A172 (cell line): ENCODE measurements around the gene ARID1B. TPM values are rescaled to one million over a fixed set of nuclear protein-coding genes. Genes with fewer than 3 reads are reported as not detected.
A peak's percentile ranks its signal among the peaks of the same experiment; 100 is the strongest.

Experiments used
- DNase-seq: peaks from one replicate; pipeline ENCODE4 v3.0.0-alpha.2; 2015; ENCODE audit warnings: low spot score
- total RNA-seq: library from RNA; depleted of rRNA; stranded (reverse); fragments of >200 nt; shearing (Covaris generic); gene quantifications from 2 replicates; pipeline ENCODE4 v1.2.3, GENCODE V29; 2014

The ARID1B gene
- total RNA-seq, 1 experiment from 2014 or later: 14.4 TPM

DNA sequence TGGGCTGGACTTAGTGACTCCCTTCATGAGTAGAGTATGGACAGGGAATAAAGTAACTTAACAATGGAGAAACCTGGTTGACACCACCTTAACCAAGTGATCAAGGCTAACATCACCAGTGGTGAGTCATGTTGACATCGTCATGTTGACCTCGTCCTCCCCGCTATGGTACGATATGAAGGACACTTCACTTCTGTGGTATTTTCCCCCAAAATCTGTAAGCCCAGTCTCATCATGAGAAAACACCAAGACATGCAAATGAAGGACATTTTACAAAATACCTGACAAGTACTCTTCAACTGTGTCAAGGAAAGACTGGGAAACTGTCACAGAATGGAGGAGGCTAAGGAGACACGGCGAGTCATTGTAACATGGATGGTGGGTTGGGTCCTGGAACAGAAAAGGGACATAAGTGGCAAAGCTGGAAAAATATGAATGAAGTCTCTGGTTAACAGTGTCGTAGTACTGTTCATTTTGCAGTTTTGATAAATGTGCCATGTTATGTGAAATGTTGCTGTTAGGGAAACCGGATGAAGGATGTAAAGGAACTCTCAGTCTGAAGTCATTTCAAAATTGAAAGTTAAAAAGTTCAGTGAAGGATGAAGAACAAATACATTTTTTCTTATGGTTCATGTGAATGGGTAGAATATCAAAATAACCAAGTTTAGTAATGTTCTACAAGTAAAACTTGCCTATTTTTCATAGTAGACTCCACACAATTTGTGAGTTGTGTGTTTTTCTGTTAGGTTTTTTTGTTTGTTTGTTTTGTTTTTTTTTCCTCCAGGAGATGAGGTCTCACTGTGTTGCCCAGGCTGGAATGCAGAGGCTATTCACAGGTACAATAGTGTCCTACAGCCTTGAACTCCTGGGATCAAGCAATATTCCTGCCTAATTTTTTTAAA is 298.6 kb downstream of the ARID1B start:
- DNase-seq: peak; percentile 12

DNA sequence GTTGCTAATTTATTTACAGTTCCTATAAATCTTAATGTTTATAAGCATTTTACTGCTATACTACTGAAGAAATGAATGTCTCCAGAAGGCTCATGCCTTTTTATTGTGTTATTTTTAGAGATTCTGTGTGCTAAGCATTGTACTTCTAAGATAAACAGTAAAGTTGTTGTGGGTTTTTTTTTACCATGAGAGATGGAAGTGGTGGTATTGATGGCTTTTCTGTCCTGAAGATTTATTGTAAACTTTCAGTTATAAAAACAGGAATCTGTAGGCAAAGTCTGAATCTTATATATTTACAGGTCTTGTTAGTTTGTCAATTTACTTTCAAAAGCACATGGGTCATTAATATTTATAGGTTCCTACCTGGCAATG is 299.3 kb downstream of the ARID1B start:
- DNase-seq: no peak

DNA sequence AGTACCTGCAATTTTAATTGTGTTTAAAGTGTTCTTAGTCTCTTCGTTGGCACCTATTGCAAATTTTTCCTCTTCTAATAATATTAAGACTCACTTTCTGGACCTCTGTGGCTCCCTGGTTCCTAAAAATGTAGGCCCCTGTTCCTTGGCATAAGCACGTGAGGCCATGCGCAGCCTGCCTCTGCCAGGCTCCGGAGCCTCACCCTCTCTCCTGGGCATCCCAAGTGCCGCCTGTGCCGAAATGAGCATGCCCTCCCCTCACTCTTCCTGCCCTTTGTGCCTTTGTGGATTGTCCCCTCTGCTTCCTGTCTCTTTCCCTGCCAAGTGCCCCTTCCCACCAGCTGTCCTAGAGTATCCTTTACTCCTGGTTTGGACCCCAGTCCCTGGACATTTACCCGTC is 300.1 kb downstream of the ARID1B start:
- DNase-seq: no peak

DNA sequence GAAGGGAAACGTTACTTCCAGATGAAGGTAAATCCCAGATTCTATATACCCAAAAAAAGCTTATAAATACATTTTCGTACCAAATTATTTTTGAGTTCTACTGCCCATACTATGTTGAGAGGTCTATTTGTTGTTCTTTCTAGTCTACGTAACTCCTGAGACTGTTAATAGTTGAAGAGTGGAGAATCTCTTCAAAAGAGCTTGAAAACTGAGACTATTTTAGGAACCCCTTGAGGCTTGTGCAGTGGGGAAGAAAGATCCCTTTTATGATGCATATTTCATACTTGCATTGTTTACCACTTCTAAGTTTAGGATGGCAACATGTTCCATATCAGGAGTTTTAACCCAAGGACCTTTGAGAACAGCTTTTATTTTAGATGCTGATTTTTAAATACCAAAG is 301.1 kb downstream of the ARID1B start:
- DNase-seq: no peak

DNA sequence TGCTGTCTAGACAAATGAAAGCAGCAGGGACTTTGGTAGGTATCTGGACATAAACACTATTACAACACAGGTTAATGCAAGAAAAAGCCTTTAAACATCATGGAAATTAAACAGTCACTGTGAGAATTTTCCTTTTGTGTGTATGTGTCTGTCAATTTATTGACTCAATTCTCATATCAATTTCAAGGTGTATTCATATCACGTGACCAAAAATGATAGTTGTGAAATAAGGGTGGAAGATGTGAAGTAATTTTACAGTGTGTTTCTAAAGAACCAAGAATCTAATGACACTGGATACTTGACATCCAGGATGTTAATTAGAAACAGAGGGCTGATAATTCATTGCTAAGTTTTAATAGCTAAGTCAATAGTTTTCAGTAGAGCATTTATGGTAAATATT is 302.1 kb downstream of the ARID1B start:
- no peak for DNase-seq

DNA sequence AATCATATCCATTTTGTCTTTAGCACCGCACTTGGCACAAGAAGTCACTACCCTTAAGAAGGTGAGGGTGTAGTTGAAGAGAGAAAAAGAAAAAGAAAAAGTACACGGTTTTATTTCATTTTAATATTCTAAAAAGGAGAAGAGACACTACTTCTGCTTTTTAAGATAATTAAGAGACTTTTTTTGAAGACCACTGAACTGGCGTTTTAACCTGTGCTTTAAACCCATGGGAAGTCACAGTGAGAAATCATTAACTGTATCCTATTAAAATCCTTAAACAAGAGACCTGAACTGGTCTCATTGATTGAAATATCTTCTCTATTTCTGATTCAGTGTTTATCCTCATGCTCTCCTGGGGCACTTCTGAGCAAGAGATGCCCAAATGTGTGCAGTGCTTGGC is 302.6 kb downstream of the ARID1B start:
- DNase-seq: no peak

DNA sequence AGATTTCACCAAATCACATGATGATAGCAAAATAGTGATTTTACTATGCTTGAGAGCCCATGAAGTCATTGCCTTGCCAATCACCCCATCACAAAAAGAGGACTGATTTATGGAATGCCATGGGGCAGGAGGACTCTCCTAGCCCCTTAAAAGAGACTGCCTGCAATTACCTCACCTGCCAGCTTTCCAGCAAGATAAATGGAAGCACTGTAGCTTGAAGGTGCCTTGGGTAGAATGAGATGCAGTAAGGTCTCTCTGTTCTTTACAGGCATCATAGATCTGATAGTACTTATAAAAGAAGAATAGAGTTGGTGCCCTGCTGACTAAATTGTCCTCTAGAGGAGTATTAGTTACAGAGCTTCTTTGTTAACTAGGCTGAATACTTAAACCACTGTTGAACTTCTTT is 303.8 kb downstream of the ARID1B start:
- no peak for DNase-seq

DNA sequence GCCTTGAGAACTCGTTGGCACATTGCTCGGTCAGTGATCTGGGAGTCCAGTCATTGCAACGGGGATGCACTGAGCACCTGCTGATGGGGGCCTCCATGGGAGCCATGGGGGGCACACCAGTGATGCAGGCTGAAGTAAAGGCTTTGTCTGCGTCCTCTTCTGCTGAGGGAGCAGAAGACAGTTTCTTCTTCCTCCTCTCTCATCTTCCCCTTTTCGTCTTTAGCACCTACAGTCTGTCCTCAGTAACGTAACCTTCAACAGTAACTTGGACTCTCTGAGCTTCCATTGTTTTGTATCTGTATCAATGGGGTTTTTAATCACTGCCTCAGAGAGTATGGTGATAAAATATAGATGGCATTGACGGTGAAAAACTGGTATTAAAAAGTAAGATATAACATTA is 306.2 kb downstream of the ARID1B start:
- DNase-seq: no peak

DNA sequence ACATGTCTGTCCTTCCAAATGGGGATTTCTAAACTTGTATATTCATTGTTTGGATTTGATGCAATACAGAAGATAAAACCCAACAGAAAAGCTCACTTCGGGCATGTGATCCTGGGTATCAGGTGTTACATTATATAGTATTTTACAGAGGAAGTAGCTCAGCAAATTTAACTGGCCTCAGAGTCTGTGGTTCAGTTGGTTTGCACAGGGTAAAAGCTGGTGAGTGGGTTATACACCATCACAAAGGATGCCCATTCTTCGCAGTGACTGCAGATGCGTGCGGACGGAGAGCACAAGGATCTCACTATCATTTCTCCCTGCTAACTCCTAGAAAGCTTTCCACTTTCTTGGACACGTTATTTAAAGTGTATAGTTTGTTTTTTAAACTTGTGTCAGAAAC is 309.5 kb downstream of the ARID1B start:
- no peak for DNase-seq

DNA sequence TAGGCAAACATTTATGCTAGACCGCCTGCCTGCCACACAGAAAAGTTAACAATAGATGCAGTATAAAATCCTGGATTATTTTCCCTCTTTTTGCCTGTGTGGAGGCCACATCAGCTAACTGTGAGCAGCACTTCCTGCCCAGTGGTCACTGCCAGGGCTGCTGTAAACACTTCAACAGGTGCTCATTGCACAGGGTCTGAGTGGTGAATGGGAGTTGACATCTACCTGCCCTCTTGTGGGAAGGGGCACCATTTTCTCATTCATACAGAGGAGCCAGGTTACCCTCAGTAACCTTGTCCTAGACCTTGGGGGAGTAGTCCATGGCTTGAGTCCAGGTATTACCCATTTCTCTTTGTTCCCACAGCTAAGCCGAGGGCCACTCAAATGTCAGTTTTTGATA is 310.8 kb downstream of the ARID1B start:
- no peak for DNase-seq

DNA sequence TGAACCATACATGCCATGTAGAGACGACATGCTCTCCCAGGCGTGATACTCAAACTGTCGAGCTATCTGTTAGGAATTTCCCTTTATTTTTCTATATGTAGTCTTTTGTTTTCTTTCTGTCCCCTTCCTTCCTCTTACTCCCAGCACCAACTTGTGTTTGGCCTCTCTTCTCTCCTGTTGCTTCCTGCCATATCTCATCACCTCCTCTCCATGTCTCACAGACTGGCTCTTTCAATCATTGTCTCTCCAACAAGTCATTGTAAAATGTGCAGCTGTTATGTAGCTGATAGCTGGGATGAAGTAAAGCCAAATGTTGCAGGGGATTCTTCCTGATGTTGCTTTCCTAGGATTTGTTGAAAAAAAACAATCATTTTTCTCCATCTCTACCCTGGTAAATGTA is 311.7 kb downstream of the ARID1B start:
- DNase-seq: no peak

DNA sequence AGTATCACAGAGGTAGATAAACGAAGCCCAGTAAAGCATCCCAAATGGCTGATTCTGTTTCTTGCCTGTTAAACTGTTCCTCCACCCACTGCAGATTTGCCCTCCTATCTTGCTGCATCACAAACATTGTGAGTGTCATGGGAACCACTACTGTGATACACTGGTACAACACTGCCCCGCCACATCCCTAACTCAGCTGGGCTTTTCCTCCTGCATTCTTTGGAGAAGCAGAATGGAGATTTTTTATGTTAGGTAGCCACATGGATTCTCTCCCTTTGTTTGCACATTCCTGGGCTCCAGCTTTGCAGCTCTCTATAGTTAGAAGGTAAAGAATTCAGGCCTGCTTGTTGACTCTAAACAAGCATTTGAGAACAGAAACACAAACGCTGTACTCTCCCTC is 312.1 kb downstream of the ARID1B start:
- DNase-seq: no peak

DNA sequence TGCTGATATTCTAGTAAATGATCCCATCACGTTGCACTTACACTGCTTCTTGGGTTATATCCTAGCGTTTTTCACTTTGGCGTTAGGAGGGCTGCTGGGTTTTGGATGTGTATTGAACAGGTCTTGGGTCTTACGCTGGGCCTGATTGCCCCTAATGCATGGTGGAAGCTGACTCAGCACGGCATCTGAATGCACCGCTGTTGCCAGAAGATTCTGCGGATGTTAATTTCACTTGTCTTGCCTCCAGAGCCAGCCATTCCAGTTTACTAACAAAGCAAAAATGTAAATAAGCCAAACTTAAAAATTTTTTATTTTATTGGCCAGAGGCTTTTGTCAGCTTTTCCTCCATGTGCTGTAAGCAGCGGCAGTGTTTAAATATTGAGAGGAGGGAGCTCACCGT is 312.7 kb downstream of the ARID1B start:
- no peak for DNase-seq

DNA sequence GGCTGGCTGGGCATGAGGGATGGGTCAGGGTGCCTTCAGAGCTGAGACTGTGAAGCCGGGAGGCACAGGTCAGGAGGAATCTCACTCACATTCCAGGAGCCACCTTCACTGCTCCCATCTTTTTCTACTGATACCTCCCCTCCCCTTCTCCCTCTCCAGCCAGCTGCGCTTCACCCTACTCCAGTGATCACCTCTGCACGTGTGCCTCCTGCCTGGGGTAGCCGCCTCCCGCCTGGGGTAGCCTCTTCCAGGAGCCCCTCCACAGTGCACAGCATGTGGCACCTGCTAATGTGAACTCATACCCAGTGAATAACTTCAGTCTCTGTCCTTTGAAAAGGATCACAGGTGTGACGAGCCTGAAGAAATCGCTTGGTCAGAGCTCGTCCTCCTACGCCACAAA is 313.6 kb downstream of the ARID1B start:
- no peak for DNase-seq

DNA sequence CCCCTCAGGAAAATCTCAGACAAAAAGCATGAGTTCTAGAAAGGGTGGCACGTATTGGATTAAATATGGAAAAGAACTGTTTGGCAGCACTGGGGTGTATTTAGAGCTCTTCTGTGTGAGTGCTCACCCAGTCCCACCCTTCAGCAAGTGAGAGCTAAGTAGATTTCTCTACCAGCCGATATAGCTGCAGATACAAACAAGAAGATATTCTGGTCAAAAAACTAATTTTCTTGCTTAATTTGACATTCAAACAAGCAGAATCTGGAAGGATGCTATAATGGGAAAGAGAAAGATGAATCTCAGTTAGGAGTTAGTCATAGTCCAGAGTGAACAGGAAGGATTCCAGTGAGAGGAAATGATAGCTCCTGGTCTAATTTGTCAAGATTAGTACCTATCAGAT is 314.1 kb downstream of the ARID1B start:
- no peak for DNase-seq

DNA sequence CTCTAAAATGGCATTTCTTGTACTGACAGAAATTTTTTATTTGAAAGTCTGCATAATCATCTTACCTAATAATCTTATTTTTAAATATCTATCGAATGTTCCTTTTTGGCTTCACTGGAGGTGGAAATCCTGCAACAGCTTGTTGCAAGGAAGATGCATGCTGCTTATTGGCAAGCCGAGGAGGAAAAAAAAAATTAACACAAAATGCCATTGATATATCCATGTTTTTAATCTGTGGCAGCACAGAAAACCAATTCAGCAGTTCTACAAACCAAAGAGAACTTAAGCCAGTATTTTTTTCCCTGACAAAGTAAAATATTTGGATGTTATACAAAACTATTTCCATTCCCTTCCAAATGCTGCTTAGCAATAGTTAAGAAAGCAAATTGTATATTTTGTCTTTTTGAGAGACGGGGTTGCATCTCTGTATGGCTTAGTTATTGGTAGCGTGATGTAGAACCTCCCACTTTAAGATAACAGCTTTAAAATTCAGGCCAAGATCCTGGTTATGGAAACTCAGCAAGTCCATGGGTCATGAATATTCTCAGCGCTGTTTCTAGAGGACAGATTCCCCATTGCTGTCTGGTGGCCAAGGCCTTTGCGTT is 314.8 kb downstream of the ARID1B start:
- no peak for DNase-seq

DNA sequence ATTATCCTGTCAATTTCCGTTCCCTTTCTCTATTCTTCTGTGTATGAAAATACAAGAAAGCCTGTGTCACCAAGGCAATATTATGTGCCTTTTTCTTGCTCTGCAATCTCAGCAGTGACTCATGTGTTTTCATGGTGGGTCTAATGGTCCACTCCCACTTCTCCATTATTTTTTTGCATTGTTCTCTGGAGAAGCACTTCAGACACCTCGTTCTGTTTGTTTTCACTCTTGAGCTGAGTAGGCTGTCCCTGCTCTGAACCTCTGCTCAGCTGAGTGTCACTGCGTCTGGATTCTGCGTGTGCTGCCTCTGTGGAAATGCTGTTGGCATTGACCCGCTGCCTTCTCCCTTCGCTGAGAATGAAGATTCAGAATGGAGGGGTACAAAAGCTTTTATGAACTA is 315.6 kb downstream of the ARID1B start:
- no peak for DNase-seq

DNA sequence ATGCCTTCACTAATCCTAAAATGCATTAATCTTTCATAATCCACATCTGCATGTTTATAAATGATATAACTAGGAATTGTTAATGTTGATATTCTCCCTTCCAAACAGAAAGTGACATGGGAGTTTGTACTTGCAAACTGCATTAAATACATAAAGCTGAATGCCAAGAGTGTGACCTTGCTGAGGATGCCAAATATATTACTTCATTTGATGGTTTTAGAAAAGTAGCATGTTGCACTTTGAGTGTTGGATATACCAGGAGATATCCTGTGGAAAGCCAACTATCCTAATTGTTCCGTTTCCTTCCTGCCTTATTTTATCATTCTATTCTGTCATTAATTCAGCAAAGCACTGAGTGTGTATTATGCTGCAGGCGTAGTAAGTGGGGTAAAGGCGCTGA is 316.4 kb downstream of the ARID1B start:
- no peak for DNase-seq

DNA sequence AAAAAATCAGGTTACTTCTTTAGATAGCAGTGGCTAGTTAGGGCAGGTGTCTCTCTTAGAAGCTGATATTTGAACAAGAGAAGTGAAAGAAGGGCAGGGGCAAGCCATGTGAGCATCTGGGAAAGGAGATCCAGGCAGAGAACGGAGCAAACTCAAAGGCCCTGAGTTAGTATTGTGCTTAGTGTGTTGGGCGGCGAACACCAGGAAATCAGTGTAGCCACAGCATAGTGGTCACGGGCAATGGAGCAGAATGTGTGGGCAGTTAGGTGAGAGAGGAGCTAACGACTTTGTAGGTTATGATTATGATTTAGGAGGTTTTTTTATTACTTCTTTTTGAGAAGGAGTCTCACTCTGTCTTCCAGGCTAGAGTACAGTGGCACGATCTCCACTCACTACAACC is 316.9 kb downstream of the ARID1B start:
- no peak for DNase-seq

DNA sequence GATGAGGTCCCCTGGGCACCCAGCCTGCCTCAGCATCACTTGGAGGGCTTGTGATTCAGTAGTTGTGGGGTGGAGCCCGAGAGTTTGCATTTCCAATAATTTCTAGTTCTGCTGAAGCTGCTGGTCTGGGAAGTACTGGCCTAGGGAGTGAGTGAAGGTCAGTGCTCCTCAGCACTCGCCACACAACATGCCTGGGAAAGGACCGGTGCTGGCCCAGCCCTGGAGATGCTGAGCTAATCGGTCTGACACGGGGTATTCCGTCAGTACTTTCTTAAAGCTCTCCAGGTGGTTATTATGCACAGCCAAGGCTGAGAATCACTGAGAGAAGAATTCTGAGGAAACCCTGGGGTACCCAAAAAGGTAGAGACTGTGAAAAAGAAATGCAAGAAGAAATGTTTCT is 317.9 kb downstream of the ARID1B start:
- no peak for DNase-seq

DNA sequence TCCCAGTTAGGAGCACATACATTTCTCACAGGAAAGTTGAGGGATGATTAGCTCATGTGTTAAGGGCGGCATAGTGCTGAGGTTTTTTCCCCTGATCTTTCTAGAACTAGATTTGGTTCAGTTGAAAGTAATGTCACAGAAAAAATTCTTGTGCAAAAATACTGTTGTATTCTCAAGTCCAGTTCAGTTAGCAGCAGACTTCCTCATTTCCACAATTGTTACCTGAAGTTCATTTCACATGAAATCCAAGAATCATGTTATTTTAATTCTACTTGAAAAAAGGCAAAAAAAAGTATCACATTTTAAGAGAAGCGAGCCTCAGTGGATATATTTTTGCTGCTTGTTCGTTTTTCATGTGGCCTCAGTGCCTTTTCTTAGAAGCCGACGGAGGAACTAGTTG is 318.4 kb downstream of the ARID1B start:
- no peak for DNase-seq

DNA sequence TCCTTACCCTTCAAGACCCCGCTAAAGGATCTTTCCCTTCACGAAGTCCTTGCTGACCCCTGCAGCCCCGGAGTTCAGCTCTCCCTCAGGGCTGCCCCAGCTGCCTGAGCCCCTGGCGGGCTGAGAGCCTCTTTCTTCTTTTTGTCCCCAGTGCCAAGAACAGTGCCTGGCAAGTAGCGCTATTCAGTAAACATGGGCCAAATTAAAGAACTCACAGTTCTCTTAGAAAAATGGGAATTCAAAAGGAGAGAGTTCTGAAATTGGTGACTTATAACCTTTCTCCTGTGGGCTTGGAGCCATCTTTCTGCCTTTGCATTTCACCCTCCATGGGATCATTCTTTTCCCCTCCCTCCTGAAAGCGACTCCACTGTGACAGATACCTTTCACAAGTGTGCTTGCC is 318.9 kb downstream of the ARID1B start:
- DNase-seq: no peak

DNA sequence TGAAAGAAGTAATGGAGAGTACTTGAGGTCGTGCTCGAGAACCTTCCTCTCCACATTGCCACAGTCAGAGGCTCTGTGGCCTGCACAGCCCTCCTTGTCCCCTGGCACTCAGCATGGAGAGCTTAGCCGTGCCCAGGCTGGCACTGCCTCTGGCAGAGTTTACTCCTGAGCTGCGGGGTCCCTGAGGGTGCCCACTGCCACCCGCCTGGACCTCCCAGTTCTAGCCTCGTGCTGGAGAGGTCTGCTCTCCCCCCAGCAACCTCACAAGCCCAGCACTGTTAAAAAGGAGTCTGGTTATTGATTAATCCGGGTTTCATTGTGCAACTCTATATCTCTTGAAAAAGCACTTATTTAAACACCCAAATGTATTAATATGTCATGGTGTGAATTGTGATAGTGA is 319.3 kb downstream of the ARID1B start:
- no peak for DNase-seq
